A549 (cell line): ENCODE measurements around the gene GBF1.
"Not testable (repeated sequence)": the region's sequence is repeated elsewhere in the genome, so short reads cannot be mapped to it uniquely, and the experiment has no call there.

ENCODE experiments used
- BHLHE40 ChIP-seq: IDR thresholded peaks from 2 replicates; pipeline ENCODE4 v1.6.1; 2012; ENCODE audit warnings: low read depth, low read length, inconsistent platforms
- CEBPB ChIP-seq, 2 experiments: fragments of >200 bp in 1 of 2; sonication (Bioruptor Twin) in 1 of 2; formaldehyde crosslinking in 1 of 2; IDR thresholded peaks; 2 replicates each; pipeline ENCODE4 v1.6.1; 2012 to 2016
- MYC ChIP-seq: IDR thresholded peaks from 2 replicates; pipeline ENCODE4 v1.6.1; 2012; ENCODE audit warnings: mild to moderate bottlenecking, inconsistent platforms, low read length, improper control_type of control experiment, borderline replicate concordance
- TFCP2L1 ChIP-seq: fragments of 250-450 bp; sonication (Bioruptor Pico); IDR thresholded peaks from 2 replicates; pipeline ENCODE4 v1.5.0; 2021; ENCODE audit warnings: mild to moderate bottlenecking
- ZC3H11A ChIP-seq: fragments of 450-650 bp; IDR thresholded peaks from 2 replicates; pipeline ENCODE4 v1.6.1; 2014; ENCODE audit warnings: antibody characterized with exemption, mild to moderate bottlenecking
- TF ChIP-seq, protein P1 (sequence below): fragments of >200 bp; sonication (Bioruptor Twin); formaldehyde crosslinking; IDR thresholded peaks from 3 replicates; pipeline ENCODE4 v1.5.1; 2016

DNA sequence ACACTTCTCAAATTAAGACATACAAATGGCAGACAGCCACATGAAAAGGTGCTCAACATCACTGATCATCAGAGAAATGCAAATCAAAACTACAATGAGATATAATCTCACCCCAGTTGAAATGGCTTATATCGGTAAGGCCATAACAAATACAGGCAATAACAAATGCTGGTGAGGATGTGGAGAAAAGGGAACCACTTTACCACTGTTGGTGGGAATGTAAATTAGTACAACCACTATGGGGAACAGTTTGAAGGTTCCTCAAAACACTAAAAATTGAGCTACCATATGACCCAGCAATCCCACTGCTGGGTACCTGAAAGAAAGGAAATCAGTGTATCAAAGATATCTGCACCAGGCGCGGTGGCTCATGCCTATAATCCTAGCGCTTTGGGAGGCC, 31.7 kb upstream of the GBF1 start:
- TF ChIP-seq BHLHE40; ZC3H11A; TFCP2L1 (CRISPR knock-in tag); CEBPB (IDR thresholded peaks at IDR 0.05); MYC: not testable (repeated sequence)
- TF ChIP-seq, protein P1, sequence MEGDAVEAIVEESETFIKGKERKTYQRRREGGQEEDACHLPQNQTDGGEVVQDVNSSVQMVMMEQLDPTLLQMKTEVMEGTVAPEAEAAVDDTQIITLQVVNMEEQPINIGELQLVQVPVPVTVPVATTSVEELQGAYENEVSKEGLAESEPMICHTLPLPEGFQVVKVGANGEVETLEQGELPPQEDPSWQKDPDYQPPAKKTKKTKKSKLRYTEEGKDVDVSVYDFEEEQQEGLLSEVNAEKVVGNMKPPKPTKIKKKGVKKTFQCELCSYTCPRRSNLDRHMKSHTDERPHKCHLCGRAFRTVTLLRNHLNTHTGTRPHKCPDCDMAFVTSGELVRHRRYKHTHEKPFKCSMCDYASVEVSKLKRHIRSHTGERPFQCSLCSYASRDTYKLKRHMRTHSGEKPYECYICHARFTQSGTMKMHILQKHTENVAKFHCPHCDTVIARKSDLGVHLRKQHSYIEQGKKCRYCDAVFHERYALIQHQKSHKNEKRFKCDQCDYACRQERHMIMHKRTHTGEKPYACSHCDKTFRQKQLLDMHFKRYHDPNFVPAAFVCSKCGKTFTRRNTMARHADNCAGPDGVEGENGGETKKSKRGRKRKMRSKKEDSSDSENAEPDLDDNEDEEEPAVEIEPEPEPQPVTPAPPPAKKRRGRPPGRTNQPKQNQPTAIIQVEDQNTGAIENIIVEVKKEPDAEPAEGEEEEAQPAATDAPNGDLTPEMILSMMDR = not testable (repeated sequence)
